NOMO-1 treated with DMSO at 0.1 percent for 48 hours (cell line): ENCODE results near the gene ZCWPW2.

Experiments
- DNase-seq: peaks from one replicate; lab custom pipeline; 2025; ENCODE audit not compliant: unreplicated experiment; lab: John Stamatoyannopoulos, UW

Gene ZCWPW2

GRCh38 chr3:28349469-28350000 lies 1.0 kb downstream of the ZCWPW2 start:
- DNase-seq, result peak; percentile 31

- DNase-seq, result peak; percentile 93
Measured at GRCh38 chr3:28376424-28376823, 27.9 kb downstream of the ZCWPW2 start.

- DNase-seq, result peak; percentile 44
Measured at GRCh38 chr3:28386049-28386448, 37.5 kb downstream of the ZCWPW2 start.

DNA sequence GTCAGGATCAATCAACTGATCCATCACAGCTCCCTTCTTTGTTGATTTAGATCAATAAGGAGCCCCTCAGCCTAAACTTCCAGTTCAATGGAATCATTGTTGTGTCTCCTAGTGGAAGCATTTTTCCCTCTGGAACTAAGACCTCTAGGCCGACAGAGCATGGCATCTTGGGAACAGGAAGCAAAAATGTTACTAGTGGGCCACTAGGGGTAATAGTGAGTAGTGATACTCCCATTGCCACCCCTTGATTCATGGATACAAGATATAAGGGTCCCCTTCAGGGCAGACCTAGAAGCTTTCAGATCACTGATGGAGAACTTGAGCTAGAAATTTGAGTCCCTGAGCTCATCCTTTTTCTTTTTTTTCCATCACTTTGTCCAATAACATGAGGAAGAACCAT lies 40.5 kb downstream of the ZCWPW2 start:
- DNase-seq, result no peak

GRCh38 chr3:28399206-28399605 lies 50.7 kb downstream of the ZCWPW2 start:
- no peak for DNase-seq

DNA sequence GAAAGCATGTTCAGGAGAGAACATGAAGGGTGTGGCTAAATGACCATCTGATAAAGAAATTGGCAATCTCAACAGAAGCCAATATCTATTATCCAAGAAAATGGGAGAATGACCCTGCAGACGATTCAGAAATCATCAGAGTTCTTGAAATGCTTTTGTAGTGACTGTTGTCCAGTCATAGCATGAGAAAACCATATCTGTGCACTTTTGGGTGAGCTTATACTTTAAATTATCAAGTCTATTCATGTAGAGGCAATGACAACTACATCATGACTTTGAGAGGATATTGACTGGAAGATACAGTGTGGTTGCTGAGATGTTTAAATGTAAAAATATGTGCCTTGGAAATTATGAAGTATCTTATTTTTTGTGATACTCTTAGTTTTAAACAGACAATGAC lies 57.7 kb downstream of the ZCWPW2 start:
- DNase-seq, result no peak

- DNase-seq, result peak; percentile 19
Measured at GRCh38 chr3:28449398-28449797, 100.9 kb downstream of the ZCWPW2 start.

- no peak for DNase-seq
Measured at GRCh38 chr3:28462866-28463265, 114.3 kb downstream of the ZCWPW2 start.

GRCh38 chr3:28467414-28467813 lies 118.9 kb downstream of the ZCWPW2 start:
- no peak for DNase-seq

DNA sequence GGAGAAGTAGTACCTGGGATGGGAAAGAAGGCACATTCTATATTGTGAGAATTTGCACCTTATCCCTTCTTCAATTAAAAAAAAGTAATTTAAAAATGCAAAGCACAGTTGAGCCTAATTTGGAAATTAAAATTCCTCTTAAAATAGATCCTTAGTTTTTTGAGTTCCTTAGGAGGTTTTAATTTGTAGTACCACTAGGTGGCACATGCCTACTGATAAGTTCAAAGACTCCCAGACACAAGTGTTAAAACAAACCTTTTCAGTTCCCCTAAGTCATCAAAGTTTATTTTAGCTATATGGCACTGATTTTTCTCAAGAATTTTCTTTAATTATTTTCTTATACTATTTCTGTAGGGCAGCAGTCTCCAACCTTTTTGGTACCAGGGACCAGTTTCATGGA lies 127.7 kb downstream of the ZCWPW2 start:
- DNase-seq, result peak; percentile 56

- no peak for DNase-seq
Measured at GRCh38 chr3:28476764-28477163, 128.2 kb downstream of the ZCWPW2 start.

GRCh38 chr3:28485164-28485563 lies 136.6 kb downstream of the ZCWPW2 start:
- no peak for DNase-seq

- DNase-seq, result no peak
Measured at GRCh38 chr3:28495301-28495700, 146.8 kb downstream of the ZCWPW2 start.

GRCh38 chr3:28502397-28502937 lies 153.9 kb downstream of the ZCWPW2 start:
- DNase-seq, result no peak

DNA sequence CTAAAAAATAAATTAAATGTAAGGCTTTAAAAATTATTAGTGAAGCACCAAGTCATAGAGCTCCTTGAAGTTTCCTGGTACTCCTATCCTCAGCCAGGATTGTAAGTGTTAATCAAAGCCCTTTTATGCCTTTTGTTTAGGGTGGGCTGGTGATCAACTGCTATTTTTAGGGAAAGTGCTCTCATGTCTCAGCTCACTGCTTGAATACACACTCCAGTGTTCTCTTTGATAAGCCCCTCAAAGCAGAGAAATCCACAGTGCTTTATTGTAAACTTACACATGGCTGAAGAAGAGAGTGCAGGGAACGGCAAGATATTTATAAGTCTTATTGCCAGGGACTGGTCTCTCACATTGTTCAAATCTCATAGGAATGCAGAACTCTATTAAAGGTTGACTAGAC lies 156.5 kb downstream of the ZCWPW2 start:
- no peak for DNase-seq

DNA sequence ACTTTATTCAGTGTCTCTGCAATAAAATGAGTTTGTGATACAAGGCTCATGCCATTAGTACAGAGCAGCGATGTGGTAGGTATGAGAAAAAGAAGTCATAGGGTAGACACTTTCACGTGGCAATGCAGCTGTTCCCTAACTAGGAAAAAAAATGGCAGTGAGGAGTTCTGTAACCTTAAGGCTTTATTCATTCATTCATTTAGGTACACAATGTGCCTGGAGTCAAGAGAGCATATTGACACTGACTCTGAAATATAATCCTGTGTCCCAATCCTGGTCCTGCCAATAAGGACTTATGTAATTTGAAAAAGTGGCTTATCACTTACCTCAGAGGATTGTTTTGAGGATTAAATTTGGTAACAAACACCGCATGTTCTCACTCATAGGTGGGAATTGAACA lies 173.1 kb downstream of the ZCWPW2 start:
- DNase-seq, result no peak

- no peak for DNase-seq
Measured at GRCh38 chr3:28542351-28542750, 193.8 kb downstream of the ZCWPW2 start.

GRCh38 chr3:28544236-28544635 lies 195.7 kb downstream of the ZCWPW2 start:
- no peak for DNase-seq

GRCh38 chr3:28544831-28545230 lies 196.3 kb downstream of the ZCWPW2 start:
- no peak for DNase-seq

GRCh38 chr3:28547677-28548076 lies 199.2 kb downstream of the ZCWPW2 start:
- no peak for DNase-seq

GRCh38 chr3:28553175-28553574 lies 204.7 kb downstream of the ZCWPW2 start:
- DNase-seq, result no peak

- DNase-seq, result no peak
Measured at GRCh38 chr3:28556195-28556594, 207.7 kb downstream of the ZCWPW2 start.

DNA sequence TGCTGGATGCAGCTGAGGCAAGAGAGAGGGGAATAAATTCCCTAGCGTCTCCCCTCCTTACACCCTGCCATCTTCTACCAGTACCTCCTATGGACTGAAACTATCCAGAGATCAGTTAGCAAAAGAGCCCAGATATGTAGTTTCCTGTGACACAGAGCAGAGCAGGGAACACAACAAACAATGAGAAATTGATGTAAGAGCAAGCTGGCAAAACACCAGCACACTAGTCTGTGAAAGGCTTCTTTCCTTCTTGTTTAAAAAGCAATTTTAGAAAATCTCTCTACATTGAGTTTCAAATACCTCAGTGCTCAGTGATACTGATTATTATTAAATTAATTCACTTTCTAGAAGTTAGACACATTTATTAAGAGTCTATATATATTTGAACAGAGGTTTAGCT lies 215.7 kb downstream of the ZCWPW2 start:
- no peak for DNase-seq
